Tibial artery (tissue), 4 donors: ENCODE results near the gene TMBIM1.

ENCODE experiments used
- DNase-seq, 2 donors: peaks; one replicate each; pipeline ENCODE4 v3.0.0-alpha.2; 2019
- H3K27ac ChIP-seq, 2 donors: fragments of 200-600 bp; sonication (generic) in 1 of 2; 1 replicate in 1 of 2; 2 replicates in 1 of 2; pipeline ENCODE4 v1.5.1; 2018 to 2019; ENCODE audit warnings: mild to moderate bottlenecking in 1 of 2
- H3K27me3 ChIP-seq, 2 donors: fragments of 200-600 bp; sonication (generic) in 1 of 2; one replicate each; pipeline versions ENCODE4 v1.5.1 to v1.6.0; 2016 to 2019
- H3K36me3 ChIP-seq, 3 donors: fragments of 200-600 bp; sonication (generic) in 2 of 3; one replicate each; pipeline ENCODE4 v1.5.1; 2016 to 2019; ENCODE audit warnings: mild to moderate bottlenecking in 2 of 3
- H3K4me1 ChIP-seq, 4 donors: fragments of 200-600 bp; sonication (generic) in 2 of 4; 1 replicate in 3 of 4; 2 replicates in 1 of 4; pipeline ENCODE4 v1.5.1; 2016 to 2019
- H3K4me3 ChIP-seq, 2 donors: fragments of 200-600 bp; sonication (generic) in 1 of 2; 1 replicate in 1 of 2; 2 replicates in 1 of 2; pipeline ENCODE4 v1.5.1; 2018 to 2019; ENCODE audit warnings: mild to moderate bottlenecking in 2 of 2
- H3K9me3 ChIP-seq, 3 donors: fragments of 200-600 bp; sonication (generic) in 1 of 3; one replicate each; pipeline ENCODE4 v1.5.1; 2016 to 2019
- CTCF ChIP-seq, 2 experiments: fragments of 200-600 bp in 1 of 2; fragments of 450-650 bp in 1 of 2; IDR thresholded peaks; one replicate each; pipeline ENCODE4 v1.5.1; 2017 to 2019; ENCODE audit warnings: antibody characterized with exemption in 2 of 2, mild to moderate bottlenecking in 1 of 2, moderate library complexity in 1 of 2
- intact Hi-C: fragments of 100-400 bp; cut with DNase I; formaldehyde crosslinking; loops from one replicate; pipeline ENCODE4 v1.15.0; 2023; ENCODE audit warnings: low total_unique reads

TMBIM1 gene

GRCh38 chr2:218307415-218308090, 15.2 kb upstream of the TMBIM1 start:
- Histone ChIP-seq H3K9me3 (no peaks in the 10 kb centered on the region), H3K4me3 (no peak overlapping the region), H3K4me1 (no peaks in the 10 kb centered on the region), H3K36me3 (no peaks in the 10 kb centered on the region), H3K27me3 (no peaks in the 10 kb centered on the region), H3K27ac (no peak overlapping the region)
- no peak for TF ChIP-seq CTCF (IDR thresholded peaks at IDR 0.05)
- intact Hi-C loops = no loop called here
- DNase-seq = no peak

GRCh38 chr2:218306184-218306920, 14.0 kb upstream of the TMBIM1 start:
- H3K27ac ChIP-seq = no peak overlapping the region
- TF ChIP-seq CTCF (IDR thresholded peaks at IDR 0.05) = no peak
- no peak for DNase-seq
- H3K9me3 ChIP-seq = no peaks in the 10 kb centered on the region
- H3K4me1 ChIP-seq = no peaks in the 10 kb centered on the region
- intact Hi-C loops = no loop called here
- H3K36me3 ChIP-seq = no peaks in the 10 kb centered on the region
- no peak overlapping the region for H3K4me3 ChIP-seq
- H3K27me3 ChIP-seq = no peaks in the 10 kb centered on the region

GRCh38 chr2:218305383-218305782, 13.1 kb upstream of the TMBIM1 start:
- intact Hi-C loops = no loop called here
- Histone ChIP-seq H3K36me3 (no peaks in the 10 kb centered on the region), H3K27me3 (no peaks in the 10 kb centered on the region), H3K9me3 (no peaks in the 10 kb centered on the region), H3K4me1 (peaks cover 0 to 3% (median 0%) of the 10 kb centered on the region in 4 donors), H3K27ac (no peak overlapping the region), H3K4me3 (no peak overlapping the region)
- no peak for TF ChIP-seq CTCF (IDR thresholded peaks at IDR 0.05)
- DNase-seq = no peak

GRCh38 chr2:218301176-218301819, 9.0 kb upstream of the TMBIM1 start:
- H3K27ac ChIP-seq = no peak overlapping the region
- DNase-seq = peak; percentile 87 to 88
- H3K4me1 ChIP-seq = peaks cover 0 to 26% (median 9%) of the 10 kb centered on the region in 4 donors
- H3K27me3 ChIP-seq = no peaks in the 10 kb centered on the region
- intact Hi-C loops = loop anchor here (5.0 kb wide), 1 partner anchor 166 kb away; no protein-coding TSS in a partner anchor
- H3K36me3 ChIP-seq = no peaks in the 10 kb centered on the region
- H3K9me3 ChIP-seq = no peaks in the 10 kb centered on the region
- peak; percentile 96 to 97 for TF ChIP-seq CTCF (IDR thresholded peaks at IDR 0.05)
- H3K4me3 ChIP-seq = no peak overlapping the region

- DNase-seq = no peak
- Histone ChIP-seq H3K4me1 (peaks cover 0 to 38% (median 16%) of the 10 kb centered on the region in 4 donors), H3K9me3 (no peaks in the 10 kb centered on the region), H3K27ac (no peak overlapping the region), H3K36me3 (no peaks in the 10 kb centered on the region), H3K4me3 (no peak overlapping the region), H3K27me3 (no peaks in the 10 kb centered on the region)
- no peak for TF ChIP-seq CTCF (IDR thresholded peaks at IDR 0.05)
- intact Hi-C loops = loop anchor here (5.0 kb wide), 1 partner anchor 167 kb away; no protein-coding TSS in a partner anchor
Measured at GRCh38 chr2:218300141-218300540, 7.8 kb upstream of the TMBIM1 start.
